Glomerular endothelial cell (primary cell): ENCODE data around the gene KIR2DL1. TPM values are rescaled to one million over a fixed set of nuclear protein-coding genes. Genes with fewer than 3 reads are reported as not detected.
"Not testable (repeated sequence)": the region's sequence is repeated elsewhere in the genome, so short reads cannot be mapped to it uniquely, and the experiment has no call there.

Source experiments
- DNase-seq: peaks from one replicate; pipeline ENCODE4 v3.0.0-alpha.2; 2011; ENCODE audit warnings: low read depth, low spot score; ENCODE audit errors: extremely low read depth
- total RNA-seq: library from RNA; depleted of rRNA; stranded (reverse); fragments of >200 nt; gene quantifications from 2 replicates; pipeline ENCODE4 v1.2.3, GENCODE V29; 2015

Gene KIR2DL1
- total RNA-seq, 1 donor from 2014 or later: not detected

- not testable (repeated sequence) for DNase-seq
Observed at GRCh38 chr19:54771018-54771960, 1.7 kb downstream of the KIR2DL1 start.

- not testable (repeated sequence) for DNase-seq
Observed at GRCh38 chr19:54772666-54773065, 3.1 kb downstream of the KIR2DL1 start.

GRCh38 chr19:54775095-54775815 lies 5.7 kb downstream of the KIR2DL1 start:
- DNase-seq: not testable (repeated sequence)

GRCh38 chr19:54775830-54776229 lies 6.2 kb downstream of the KIR2DL1 start:
- not testable (repeated sequence) for DNase-seq

GRCh38 chr19:54777851-54778250 lies 8.3 kb downstream of the KIR2DL1 start:
- DNase-seq: not testable (repeated sequence)

- not testable (repeated sequence) for DNase-seq
Observed at GRCh38 chr19:54778896-54779295, 9.3 kb downstream of the KIR2DL1 start.

GRCh38 chr19:54782916-54783315 lies 13.3 kb downstream of the KIR2DL1 start:
- DNase-seq: not testable (repeated sequence)

GRCh38 chr19:54786091-54786723 lies 16.6 kb downstream of the KIR2DL1 start:
- DNase-seq: not testable (repeated sequence)

- not testable (repeated sequence) for DNase-seq
Observed at GRCh38 chr19:54788154-54788553, 18.6 kb downstream of the KIR2DL1 start.

GRCh38 chr19:54790711-54791110 lies 21.1 kb downstream of the KIR2DL1 start:
- no peak for DNase-seq

- no peak for DNase-seq
Observed at GRCh38 chr19:54791476-54791875, 21.9 kb downstream of the KIR2DL1 start.

GRCh38 chr19:54792814-54793213 lies 23.2 kb downstream of the KIR2DL1 start:
- no peak for DNase-seq

- no peak for DNase-seq
Observed at GRCh38 chr19:54795758-54796157, 26.2 kb downstream of the KIR2DL1 start.

- no peak for DNase-seq
Observed at GRCh38 chr19:54803410-54803809, 33.8 kb downstream of the KIR2DL1 start, which contains the start of gene KIR2DL4. Gene KIR2DL4, plus strand, starts transcription at chr19:54803610. Its CDS starts 42 bp downstream, at chr19:54803652.

- DNase-seq: no peak
Observed at GRCh38 chr19:54804101-54804500, 34.5 kb downstream of the KIR2DL1 start.

GRCh38 chr19:54804571-54804970 lies 35.0 kb downstream of the KIR2DL1 start:
- DNase-seq: no peak

- no peak for DNase-seq
Observed at GRCh38 chr19:54805665-54806515, 36.3 kb downstream of the KIR2DL1 start.

- no peak for DNase-seq
Observed at GRCh38 chr19:54806516-54806838, 36.9 kb downstream of the KIR2DL1 start.

GRCh38 chr19:54814571-54814970 lies 45.0 kb downstream of the KIR2DL1 start:
- DNase-seq: not testable (repeated sequence)

GRCh38 chr19:54816251-54816650 lies 46.7 kb downstream of the KIR2DL1 start, which contains the start of gene KIR3DL1:
Gene KIR3DL1, plus strand, starts transcription at chr19:54816468.
- DNase-seq: not testable (repeated sequence)
